ENCODE data around the gene TCF7. TPM values are rescaled to one million over a fixed set of nuclear protein-coding genes. Genes with fewer than 3 reads are reported as not detected.

TCF7 gene
- total and polyA plus RNA-seq, 2 donors: 1.1 to 3.9 TPM

DNA sequence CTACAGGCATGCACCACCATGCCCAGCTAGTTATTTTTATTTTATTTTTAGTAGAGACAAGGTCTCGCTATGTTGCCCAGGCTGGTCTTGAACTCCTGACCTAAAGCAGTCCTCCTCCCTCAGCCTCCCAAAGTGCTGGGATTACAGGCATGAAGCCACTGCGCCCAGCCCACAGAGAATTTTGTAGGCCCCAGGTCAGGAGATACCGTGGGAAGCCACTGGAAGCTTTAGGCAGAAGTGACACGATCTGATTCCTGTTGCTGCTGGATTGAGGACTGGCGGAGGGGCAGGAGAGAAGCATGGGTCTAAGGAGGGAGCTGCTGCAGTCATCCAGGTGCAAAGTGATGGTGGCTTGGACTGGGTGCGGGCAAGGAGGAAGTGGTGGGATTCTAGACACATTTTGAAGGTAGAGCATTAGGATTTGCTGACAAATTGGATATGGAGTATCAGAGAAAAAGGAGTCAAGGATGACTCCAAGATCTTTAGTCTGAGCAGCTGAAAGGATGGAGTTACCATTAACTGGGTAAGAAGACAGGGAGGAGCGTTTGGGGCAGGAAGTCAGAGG lies 20.7 kb downstream of the TCF7 start:
- H3K4me3 ChIP-seq (ENCODE audit: low read depth, low read length): no peak overlapping the region
- H3K4me1 ChIP-seq (ENCODE audit: insufficient read depth): no peaks in the 10 kb centered on the region
- no peak overlapping the region for H3K27ac ChIP-seq (ENCODE audit: low read depth)
- WGBS: 92% methylated on average over 7 of the region's 7 CpGs
- no peak for DNase-seq (ENCODE audit: extremely low spot score)
- no peaks in the 10 kb centered on the region for H3K36me3 ChIP-seq (ENCODE audit: insufficient read depth)

- DNase-seq (ENCODE audit: extremely low spot score): no peak
- Histone ChIP-seq H3K36me3 (ENCODE audit: insufficient read depth) (no peaks in the 10 kb centered on the region), H3K4me1 (ENCODE audit: insufficient read depth) (no peaks in the 10 kb centered on the region), H3K4me3 (ENCODE audit: low read depth, low read length) (no peak overlapping the region), H3K27ac (ENCODE audit: low read depth) (no peak overlapping the region)
- WGBS: 74% methylated on average over 2 of the region's 2 CpGs
Observed at GRCh38 chr5:134136221-134136631, 21.7 kb downstream of the TCF7 start.

DNA sequence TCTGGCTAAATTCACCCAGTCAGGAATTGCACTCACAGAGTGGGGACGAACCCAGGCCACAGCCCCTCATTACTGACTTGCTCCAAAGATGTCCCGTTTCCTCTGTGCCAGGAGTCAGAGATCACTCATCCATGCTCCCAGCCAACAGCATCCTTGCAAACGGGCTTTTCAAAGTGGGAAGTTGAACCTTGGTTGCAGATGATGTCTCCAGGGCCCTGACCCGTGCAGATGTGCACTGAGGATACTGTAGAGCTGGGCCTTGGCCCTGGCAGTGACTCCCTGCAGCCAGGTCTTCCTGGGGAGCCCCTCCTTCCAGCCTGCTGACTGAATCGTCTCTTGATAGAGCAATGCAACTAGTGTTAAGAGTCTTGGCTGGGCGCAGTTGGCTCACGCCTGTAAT lies 22.3 kb downstream of the TCF7 start:
- H3K4me3 ChIP-seq (ENCODE audit: low read depth, low read length): no peak overlapping the region
- no peak overlapping the region for H3K27ac ChIP-seq (ENCODE audit: low read depth)
- 90% methylated on average over 7 of the region's 7 CpGs for WGBS
- no peaks in the 10 kb centered on the region for H3K36me3 ChIP-seq (ENCODE audit: insufficient read depth)
- no peak for DNase-seq (ENCODE audit: extremely low spot score)
- no peaks in the 10 kb centered on the region for H3K4me1 ChIP-seq (ENCODE audit: insufficient read depth)

DNA sequence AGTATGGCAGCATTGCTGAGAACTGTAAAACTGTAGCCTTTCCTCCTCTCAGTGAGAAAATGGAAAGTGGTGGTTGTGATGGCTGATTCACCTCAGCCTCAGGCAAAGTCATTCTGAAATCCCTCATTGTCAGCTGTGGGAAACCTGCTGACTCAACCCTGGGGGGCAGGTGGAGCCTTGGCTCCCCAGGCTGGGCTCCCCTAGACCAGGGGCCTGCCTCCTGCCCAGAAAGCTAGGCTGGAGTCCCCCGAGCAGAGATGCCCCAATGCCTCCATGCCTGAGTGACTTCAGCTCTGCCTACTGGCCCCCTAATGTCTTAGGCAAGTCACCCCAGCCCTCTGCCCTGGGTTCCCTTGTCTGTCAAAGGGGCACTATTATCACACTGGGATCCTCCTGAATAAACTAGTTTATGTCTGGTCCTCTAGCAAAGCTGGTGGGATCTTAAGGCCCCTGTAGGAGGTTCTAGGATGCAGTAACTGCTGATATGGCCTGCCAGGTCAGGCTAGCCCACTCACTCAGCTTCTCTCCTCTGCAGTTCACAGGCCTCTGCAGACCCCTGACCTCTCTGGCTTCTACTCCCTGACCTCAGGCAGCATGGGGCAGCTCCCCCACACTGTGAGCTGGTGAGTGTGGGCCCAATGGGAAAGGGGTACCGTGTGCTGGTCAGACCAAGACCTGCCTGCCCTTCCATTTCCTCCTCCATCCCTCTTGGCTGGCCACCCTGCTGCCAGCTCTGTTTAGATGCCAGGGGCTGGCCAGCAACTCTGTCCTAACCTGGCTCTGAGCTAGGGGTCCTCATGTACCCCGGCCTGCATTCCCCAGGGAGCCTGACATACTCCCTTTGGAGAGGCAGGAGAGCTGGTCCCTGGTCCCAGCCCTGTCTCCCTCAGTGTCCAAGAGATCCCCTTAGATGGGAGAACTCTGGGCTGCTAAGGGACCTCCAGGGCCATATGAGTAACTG lies 24.2 kb downstream of the TCF7 start:
- no peak for DNase-seq (ENCODE audit: extremely low spot score)
- 93% methylated on average over 3 of the region's 3 CpGs for WGBS
- Histone ChIP-seq H3K4me3 (ENCODE audit: low read depth, low read length) (no peak overlapping the region), H3K36me3 (ENCODE audit: insufficient read depth) (no peaks in the 10 kb centered on the region), H3K27ac (ENCODE audit: low read depth) (no peak overlapping the region), H3K4me1 (ENCODE audit: insufficient read depth) (no peaks in the 10 kb centered on the region)

DNA sequence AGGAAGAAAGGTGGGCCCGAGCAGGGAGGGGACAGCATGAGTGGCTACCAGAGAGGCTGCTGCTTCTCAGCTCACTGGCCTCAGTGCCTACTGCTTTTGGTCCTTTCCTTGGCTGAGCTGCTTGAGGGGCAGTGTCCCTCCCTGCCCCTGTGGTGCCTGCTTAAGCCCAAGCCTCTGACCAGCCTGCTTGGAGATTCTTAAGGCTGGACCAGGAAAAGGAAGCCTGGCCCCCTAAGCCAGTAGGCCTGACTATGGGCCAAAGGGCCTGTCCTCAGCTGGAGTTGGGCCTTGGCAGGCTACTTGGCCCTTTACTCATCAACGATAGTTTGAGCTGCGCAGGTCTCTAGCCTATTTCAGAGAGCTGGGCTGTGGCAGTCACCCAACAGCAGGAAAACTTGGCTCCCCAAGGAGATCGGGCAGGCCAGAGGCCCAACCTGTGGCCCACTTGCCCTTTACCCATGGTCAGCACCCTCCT lies 24.9 kb downstream of the TCF7 start:
- 85% methylated on average over 4 of the region's 4 CpGs for WGBS
- no peak for DNase-seq (ENCODE audit: extremely low spot score)

DNA sequence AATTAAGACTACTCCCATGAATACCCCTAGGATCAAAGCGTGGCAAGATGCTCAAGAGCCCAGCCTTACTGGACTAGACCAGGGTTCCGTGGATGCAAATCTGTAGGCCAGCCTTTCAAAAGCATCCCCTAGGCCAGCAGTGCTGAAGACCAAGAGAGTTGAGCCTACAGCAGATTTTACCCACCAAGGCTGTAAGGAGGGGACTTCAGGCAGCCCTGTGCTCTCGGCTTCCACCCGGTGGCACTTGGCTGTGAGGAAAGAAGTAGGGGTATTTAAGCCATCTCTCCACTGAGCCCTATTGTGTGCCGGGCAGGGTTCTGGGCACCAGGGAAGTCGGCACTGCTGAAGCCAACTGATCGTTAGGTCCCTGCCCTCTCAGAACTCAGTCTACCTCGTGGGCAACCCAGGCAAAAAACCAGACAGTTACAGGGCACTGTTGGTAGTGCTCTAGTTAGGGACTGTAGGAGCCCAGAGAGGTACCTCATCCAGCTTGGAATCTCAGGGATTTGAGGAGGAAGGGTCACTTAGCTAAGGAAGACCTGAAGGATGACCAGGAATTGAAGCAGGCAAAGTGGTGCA lies 25.5 kb downstream of the TCF7 start:
- no peak overlapping the region for H3K4me3 ChIP-seq (ENCODE audit: low read depth, low read length)
- no peak overlapping the region for H3K27ac ChIP-seq (ENCODE audit: low read depth)
- DNase-seq (ENCODE audit: extremely low spot score): no peak
- no peaks in the 10 kb centered on the region for H3K36me3 ChIP-seq (ENCODE audit: insufficient read depth)
- H3K4me1 ChIP-seq (ENCODE audit: insufficient read depth): no peaks in the 10 kb centered on the region
- 95% methylated on average over 8 of the region's 8 CpGs for WGBS

More for the DNA sequence above, 24.9 kb downstream of the TCF7 start:
- no peaks in the 10 kb centered on the region for H3K4me1 ChIP-seq (ENCODE audit: insufficient read depth)
- H3K36me3 ChIP-seq (ENCODE audit: insufficient read depth): no peaks in the 10 kb centered on the region
- H3K4me3 ChIP-seq (ENCODE audit: low read depth, low read length): no peak overlapping the region
- no peak overlapping the region for H3K27ac ChIP-seq (ENCODE audit: low read depth)

DNA sequence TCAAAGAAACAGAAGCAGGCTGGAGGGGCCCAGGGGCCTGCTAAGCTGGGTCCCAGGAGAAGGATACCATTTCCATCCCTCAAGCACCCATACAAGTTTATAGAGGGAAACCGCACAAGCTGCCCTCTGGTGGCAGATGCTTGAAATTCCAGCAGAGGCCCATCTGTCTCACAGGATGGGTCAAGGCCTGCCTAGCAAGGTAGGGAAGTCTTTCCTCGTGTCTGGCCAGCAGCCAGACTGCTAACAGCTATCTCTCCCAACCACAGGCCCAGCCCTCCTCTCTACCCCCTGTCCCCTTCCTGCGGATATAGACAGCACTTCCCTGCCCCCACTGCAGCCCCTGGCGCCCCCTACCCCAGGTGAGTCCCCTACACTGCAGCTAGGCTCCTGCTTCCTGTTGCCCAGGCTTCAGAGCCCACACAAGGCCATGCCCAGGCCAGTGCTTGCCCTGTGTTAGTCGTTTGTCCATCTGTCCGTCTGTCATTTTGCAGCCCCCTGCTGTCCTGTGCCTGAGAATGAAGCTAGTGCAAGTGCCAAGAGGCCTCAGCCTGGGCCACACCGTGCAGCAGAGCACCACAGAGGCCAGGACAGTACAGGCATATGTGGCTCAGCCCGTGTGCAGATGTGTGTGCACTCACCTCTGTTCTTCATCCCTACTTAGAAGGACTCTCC lies 26.2 kb downstream of the TCF7 start:
- H3K36me3 ChIP-seq (ENCODE audit: insufficient read depth): no peaks in the 10 kb centered on the region
- no peaks in the 10 kb centered on the region for H3K4me1 ChIP-seq (ENCODE audit: insufficient read depth)
- no peak overlapping the region for H3K27ac ChIP-seq (ENCODE audit: low read depth)
- 39% methylated on average over 8 of the region's 8 CpGs for WGBS
- no peak overlapping the region for H3K4me3 ChIP-seq (ENCODE audit: low read depth, low read length)
- no peak for DNase-seq (ENCODE audit: extremely low spot score)

GRCh38 chr5:134141331-134142050 lies 27.0 kb downstream of the TCF7 start:
- Histone ChIP-seq H3K27ac (ENCODE audit: low read depth) (no peak overlapping the region), H3K4me3 (ENCODE audit: low read depth, low read length) (no peak overlapping the region), H3K4me1 (ENCODE audit: insufficient read depth) (no peaks in the 10 kb centered on the region), H3K36me3 (ENCODE audit: insufficient read depth) (peaks cover 1% of the 10 kb centered on the region)
- WGBS: 79% methylated on average over 9 of the region's 9 CpGs
- DNase-seq (ENCODE audit: extremely low spot score): no peak

GRCh38 chr5:134142052-134142451 lies 27.6 kb downstream of the TCF7 start:
- WGBS: 76% methylated on average over 5 of the region's 5 CpGs
- no peak overlapping the region for H3K27ac ChIP-seq (ENCODE audit: low read depth)
- no peaks in the 10 kb centered on the region for H3K4me1 ChIP-seq (ENCODE audit: insufficient read depth)
- no peak for DNase-seq (ENCODE audit: extremely low spot score)
- H3K36me3 ChIP-seq (ENCODE audit: insufficient read depth): peaks cover 1% of the 10 kb centered on the region
- H3K4me3 ChIP-seq (ENCODE audit: low read depth, low read length): no peak overlapping the region

DNA sequence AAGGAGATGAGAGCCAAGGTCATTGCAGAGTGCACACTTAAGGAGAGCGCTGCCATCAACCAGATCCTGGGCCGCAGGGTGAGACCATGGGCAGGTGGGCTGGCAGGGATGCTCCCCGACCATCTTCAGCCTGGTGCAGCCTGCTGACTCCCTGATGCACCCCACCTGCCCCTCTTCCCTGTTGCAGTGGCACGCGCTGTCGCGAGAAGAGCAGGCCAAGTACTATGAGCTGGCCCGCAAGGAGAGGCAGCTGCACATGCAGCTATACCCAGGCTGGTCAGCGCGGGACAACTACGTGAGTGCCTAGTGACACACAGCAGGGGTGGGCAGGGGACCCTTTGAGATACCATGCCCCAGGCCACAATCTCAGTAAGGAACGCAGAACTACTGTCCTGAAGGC lies 28.3 kb downstream of the TCF7 start:
- Histone ChIP-seq H3K36me3 (ENCODE audit: insufficient read depth) (peaks cover 1% of the 10 kb centered on the region), H3K4me3 (ENCODE audit: low read depth, low read length) (no peak overlapping the region), H3K4me1 (ENCODE audit: insufficient read depth) (no peaks in the 10 kb centered on the region), H3K27ac (ENCODE audit: low read depth) (no peak overlapping the region)
- 91% methylated on average over 12 of the region's 12 CpGs for WGBS
- no peak for DNase-seq (ENCODE audit: extremely low spot score)

DNA sequence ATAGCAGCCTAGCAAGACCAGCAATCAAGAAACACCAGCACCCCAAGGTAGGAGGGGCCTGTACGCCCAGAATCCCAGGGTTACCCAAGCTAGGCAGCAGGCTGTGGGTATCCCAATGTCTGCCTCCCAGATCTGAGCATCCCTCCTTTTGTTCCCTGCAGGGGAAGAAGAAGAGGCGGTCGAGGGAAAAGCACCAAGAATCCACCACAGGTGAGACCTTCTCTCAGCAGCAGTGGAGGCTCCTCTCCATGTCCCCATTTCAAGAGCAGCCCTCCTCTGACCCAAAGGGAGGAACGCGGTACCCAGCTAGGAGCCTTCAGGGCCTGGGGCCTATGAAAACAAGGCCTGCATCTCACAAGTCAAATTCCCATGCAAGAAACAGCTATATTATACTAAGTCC lies 28.9 kb downstream of the TCF7 start:
- no peak overlapping the region for H3K27ac ChIP-seq (ENCODE audit: low read depth)
- 97% methylated on average over 5 of the region's 5 CpGs for WGBS
- H3K36me3 ChIP-seq (ENCODE audit: insufficient read depth): peaks cover 1% of the 10 kb centered on the region
- H3K4me1 ChIP-seq (ENCODE audit: insufficient read depth): no peaks in the 10 kb centered on the region
- DNase-seq (ENCODE audit: extremely low spot score): no peak
- no peak overlapping the region for H3K4me3 ChIP-seq (ENCODE audit: low read depth, low read length)

GRCh38 chr5:134143944-134144941 lies 29.8 kb downstream of the TCF7 start:
- Histone ChIP-seq H3K27ac (ENCODE audit: low read depth) (no peak overlapping the region), H3K36me3 (ENCODE audit: insufficient read depth) (peaks cover 1% of the 10 kb centered on the region), H3K4me1 (ENCODE audit: insufficient read depth) (no peaks in the 10 kb centered on the region), H3K4me3 (ENCODE audit: low read depth, low read length) (no peak overlapping the region)
- WGBS: 94% methylated on average over 10 of the region's 10 CpGs
- DNase-seq (ENCODE audit: extremely low spot score): no peak

All from urinary bladder (tissue), 4 donors.